Omental fat pad (tissue), 4 donors: Measurements from ENCODE around the gene TSPAN5. TPM values are rescaled to one million over a fixed set of nuclear protein-coding genes. Genes with fewer than 3 reads are reported as not detected.

Source experiments
- ATAC-seq: fragments of 150-250 bp; one replicate; pipeline ENCODE4 v1.9.1; 2016; ENCODE audit warnings: mild to moderate bottlenecking, moderate library complexity; ENCODE audit not compliant: low FRiP score
- DNase-seq: peaks from one replicate; pipeline ENCODE4 v3.0.0-alpha.2; 2019; ENCODE audit warnings: low spot score
- total RNA-seq, 4 donors: library from RNA; depleted of rRNA; stranded (reverse); fragments of >200 nt; gene quantifications; one replicate each; pipeline ENCODE4 v1.1.0, GENCODE V29; 2016
- TF ChIP-seq, protein P1 (sequence below), 3 donors: fragments of 450-650 bp; IDR thresholded peaks; one replicate each; pipeline ENCODE4 v1.5.1; 2016 to 2017; ENCODE audit warnings: antibody characterized with exemption in 3 of 3, mild to moderate bottlenecking in 3 of 3, moderate library complexity in 2 of 3

Gene TSPAN5
- total RNA-seq, 4 donors from 2014 or later = 5.1 to 17.7 (median 6.9) TPM

DNA sequence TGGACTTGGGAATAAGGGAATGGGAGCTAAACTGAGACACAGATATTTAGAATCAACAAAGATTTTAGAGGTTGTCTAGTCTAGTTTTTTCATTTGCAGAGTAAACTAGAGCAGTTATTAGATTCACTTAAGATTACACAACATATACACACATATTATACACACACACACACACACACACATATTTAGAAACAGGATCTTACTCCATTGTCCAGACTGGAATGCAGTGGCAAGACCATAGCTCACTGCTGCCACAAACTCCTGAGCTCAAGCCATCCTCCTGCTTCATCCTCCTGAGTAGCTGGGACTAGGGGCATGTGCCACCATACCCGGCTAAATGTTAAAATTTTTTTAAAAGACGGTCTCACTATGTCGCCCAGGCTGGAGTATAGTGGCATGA is 127.8 kb downstream of the TSPAN5 start:
- TF ChIP-seq, protein P1, sequence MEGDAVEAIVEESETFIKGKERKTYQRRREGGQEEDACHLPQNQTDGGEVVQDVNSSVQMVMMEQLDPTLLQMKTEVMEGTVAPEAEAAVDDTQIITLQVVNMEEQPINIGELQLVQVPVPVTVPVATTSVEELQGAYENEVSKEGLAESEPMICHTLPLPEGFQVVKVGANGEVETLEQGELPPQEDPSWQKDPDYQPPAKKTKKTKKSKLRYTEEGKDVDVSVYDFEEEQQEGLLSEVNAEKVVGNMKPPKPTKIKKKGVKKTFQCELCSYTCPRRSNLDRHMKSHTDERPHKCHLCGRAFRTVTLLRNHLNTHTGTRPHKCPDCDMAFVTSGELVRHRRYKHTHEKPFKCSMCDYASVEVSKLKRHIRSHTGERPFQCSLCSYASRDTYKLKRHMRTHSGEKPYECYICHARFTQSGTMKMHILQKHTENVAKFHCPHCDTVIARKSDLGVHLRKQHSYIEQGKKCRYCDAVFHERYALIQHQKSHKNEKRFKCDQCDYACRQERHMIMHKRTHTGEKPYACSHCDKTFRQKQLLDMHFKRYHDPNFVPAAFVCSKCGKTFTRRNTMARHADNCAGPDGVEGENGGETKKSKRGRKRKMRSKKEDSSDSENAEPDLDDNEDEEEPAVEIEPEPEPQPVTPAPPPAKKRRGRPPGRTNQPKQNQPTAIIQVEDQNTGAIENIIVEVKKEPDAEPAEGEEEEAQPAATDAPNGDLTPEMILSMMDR (IDR thresholded peaks at IDR 0.05) = no peak
- ATAC-seq (no peak), DNase-seq (no peak)

DNA sequence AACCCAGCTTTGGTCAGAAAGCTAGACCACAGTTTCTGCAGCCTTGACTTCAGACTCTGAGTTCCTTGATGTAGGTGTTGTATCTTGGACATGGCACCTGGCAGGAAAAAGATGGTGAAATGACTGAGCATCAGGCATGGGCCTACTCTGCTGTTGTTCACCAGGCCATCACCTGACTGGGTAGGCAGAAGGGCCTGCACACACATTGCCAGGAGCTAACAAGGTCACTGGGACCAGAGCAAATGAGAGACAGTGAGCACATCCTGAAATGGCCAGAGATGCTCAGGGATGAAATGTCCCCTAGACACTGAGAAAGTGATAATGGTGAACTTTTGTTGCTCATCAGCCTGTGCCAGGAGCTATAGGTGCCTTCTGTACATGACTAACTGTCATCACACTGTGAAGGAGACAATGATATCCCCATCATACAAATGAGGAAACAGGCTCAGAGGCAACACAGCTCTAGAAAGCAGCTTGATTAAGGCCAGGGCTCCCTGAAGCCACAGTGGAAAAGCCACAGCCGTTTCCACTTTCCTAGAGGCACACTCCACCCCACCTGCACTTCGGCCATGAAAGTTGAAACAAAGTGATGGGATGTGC is 128.3 kb downstream of the TSPAN5 start:
- TF ChIP-seq, protein P1 (IDR thresholded peaks at IDR 0.05) = no peak
- DNase-seq = no peak
- no peak for ATAC-seq

- TF ChIP-seq, protein P1 (IDR thresholded peaks at IDR 0.05) = no peak
- DNase-seq (no peak), ATAC-seq (no peak)
Observed at GRCh38 chr4:98528882-98529281, 129.5 kb downstream of the TSPAN5 start.

GRCh38 chr4:98527534-98528269 is 130.7 kb downstream of the TSPAN5 start:
- TF ChIP-seq, protein P1 (IDR thresholded peaks at IDR 0.05) = no peak
- no peak for DNase-seq
- ATAC-seq = peak; percentile 64

GRCh38 chr4:98524230-98524629 is 134.2 kb downstream of the TSPAN5 start:
- DNase-seq = no peak
- no peak for ATAC-seq
- TF ChIP-seq, protein P1 (IDR thresholded peaks at IDR 0.05) = no peak

GRCh38 chr4:98522636-98523395 is 135.6 kb downstream of the TSPAN5 start:
- TF ChIP-seq, protein P1 (IDR thresholded peaks at IDR 0.05) = no peak
- no peak for DNase-seq
- no peak for ATAC-seq
